Eye (tissue), 1 donor: ENCODE results near the gene SYNRG.

ENCODE experiments used
- DNase-seq: peaks from one replicate; pipeline ENCODE4 v3.0.0-alpha.2; 2015

Gene SYNRG

GRCh38 chr17:37493249-37494027, 115.8 kb downstream of the SYNRG start:
- no peak for DNase-seq

- DNase-seq = no peak
Measured at GRCh38 chr17:37492167-37492566, 117.1 kb downstream of the SYNRG start.

- DNase-seq = peak; percentile 56
Measured at GRCh38 chr17:37490638-37491614, 118.3 kb downstream of the SYNRG start.

GRCh38 chr17:37490022-37490587, 119.1 kb downstream of the SYNRG start:
- DNase-seq = peak; percentile 88

GRCh38 chr17:37489197-37490001, 119.8 kb downstream of the SYNRG start, which contains the start of gene DUSP14:
DUSP14 (plus strand) TSS chr17:37489891; CDS start chr17:37512273, 22,382 bp downstream.
- peak; percentile 93 for DNase-seq

- peak; percentile 73 for DNase-seq
Measured at GRCh38 chr17:37488607-37489196, 120.5 kb downstream of the SYNRG start.

- peak; percentile 82 for DNase-seq
Measured at GRCh38 chr17:37488009-37488604, 121.1 kb downstream of the SYNRG start.

- no peak for DNase-seq
Measured at GRCh38 chr17:37485938-37486570, 123.2 kb downstream of the SYNRG start.

- DNase-seq = peak; percentile 37
Measured at GRCh38 chr17:37483311-37484039, 125.7 kb downstream of the SYNRG start.

- DNase-seq = no peak
Measured at GRCh38 chr17:37481001-37481665, 128.1 kb downstream of the SYNRG start.

- DNase-seq = no peak
Measured at GRCh38 chr17:37480427-37480826, 128.8 kb downstream of the SYNRG start.

GRCh38 chr17:37479025-37479424, 130.2 kb downstream of the SYNRG start:
- DNase-seq = no peak

- no peak for DNase-seq
Measured at GRCh38 chr17:37478187-37478586, 131.0 kb downstream of the SYNRG start.

- DNase-seq = no peak
Measured at GRCh38 chr17:37476431-37477120, 132.6 kb downstream of the SYNRG start.

- DNase-seq = no peak
Measured at GRCh38 chr17:37475731-37476420, 133.3 kb downstream of the SYNRG start.

GRCh38 chr17:37470181-37470580, 139.0 kb downstream of the SYNRG start:
- no peak for DNase-seq

- no peak for DNase-seq
Measured at GRCh38 chr17:37466471-37466870, 142.7 kb downstream of the SYNRG start.

- DNase-seq = no peak
Measured at GRCh38 chr17:37465069-37465616, 144.1 kb downstream of the SYNRG start.
